A673 (cell line): Measurements from ENCODE around the gene KCNMA1. TPM values are rescaled to one million over a fixed set of nuclear protein-coding genes. Genes with fewer than 3 reads are reported as not detected.

ENCODE experiments used
- BruUV-seq: library from RNA; stranded (reverse); fragments of 400-500 nt; replicated peaks from 2 replicates; lab custom pipeline; 2021; lab: Mats Ljungman, UMichigan
- CTCF ChIA-PET: fragments of 300-600 bp; sonication (Branson Sonifier 250); formaldehyde crosslinking; loops from one replicate; lab custom pipeline; 2022; ENCODE audit warnings: antibody characterized with exemption; lab: Charles Lee
- POLR2A ChIA-PET: fragments of 300-600 bp; sonication (Branson Sonifier 250); formaldehyde crosslinking; loops from one replicate; lab custom pipeline; 2022; ENCODE audit warnings: antibody characterized with exemption; ENCODE audit not compliant: low non-redundant PET; lab: Charles Lee
- DNase-seq: peaks from one replicate; pipeline ENCODE4 v3.0.0-alpha.2; 2015; ENCODE audit warnings: low spot score
- H3K27ac ChIP-seq: fragments of 200-600 bp; sonication (generic); 2 replicates; pipeline ENCODE4 v1.5.1; 2016; ENCODE audit warnings: mixed run types, low read depth, mild to moderate bottlenecking, mixed read lengths, antibody characterized with exemption, low read length; ENCODE audit not compliant: poor library complexity, severe bottlenecking
- H3K27me3 ChIP-seq: fragments of 200-600 bp; sonication (generic); replicated peaks from 2 replicates; pipeline ENCODE4 v1.6.1; 2017; ENCODE audit warnings: mixed run types, low read depth, mild to moderate bottlenecking, mixed read lengths, antibody characterized with exemption, low read length; ENCODE audit not compliant: insufficient read depth, poor library complexity
- H3K36me3 ChIP-seq: fragments of 200-600 bp; sonication (generic); 2 replicates; pipeline ENCODE4 v1.6.1; 2016; ENCODE audit warnings: mixed run types, mild to moderate bottlenecking, mixed read lengths, antibody characterized with exemption, low read length; ENCODE audit not compliant: insufficient read depth, poor library complexity, severe bottlenecking
- H3K4me1 ChIP-seq: fragments of 200-600 bp; sonication (generic); 2 replicates; pipeline ENCODE4 v1.6.1; 2017; ENCODE audit warnings: mixed run types, mild to moderate bottlenecking, mixed read lengths, antibody characterized with exemption, low read length; ENCODE audit not compliant: insufficient read depth, poor library complexity, severe bottlenecking
- H3K4me3 ChIP-seq: fragments of 200-600 bp; sonication (generic); 2 replicates; pipeline ENCODE4 v1.5.1; 2016; ENCODE audit warnings: low read depth, mixed run types, mild to moderate bottlenecking, mixed read lengths, low read length; ENCODE audit not compliant: poor library complexity, severe bottlenecking
- H3K9me3 ChIP-seq: fragments of 200-600 bp; sonication (generic); 2 replicates; pipeline ENCODE4 v1.6.1; 2016; ENCODE audit warnings: mixed run types, low read depth, mild to moderate bottlenecking, mixed read lengths, antibody characterized with exemption, low read length; ENCODE audit not compliant: poor library complexity, severe bottlenecking
- CTCF ChIP-seq: fragments of 300-800, 200-600 bp; sonication (generic); conservative IDR thresholded peaks from 2 replicates; pipeline ENCODE4 v1.5.1; 2017; ENCODE audit warnings: low read depth, mild to moderate bottlenecking, antibody characterized with exemption, low read length, moderate library complexity, mixed read lengths
- EZH2 ChIP-seq: fragments of 200-600 bp; sonication (generic); IDR thresholded peaks from 2 replicates; pipeline ENCODE4 v1.6.1; 2017; ENCODE audit warnings: borderline replicate concordance, low read depth, mild to moderate bottlenecking, mixed read lengths, antibody characterized with exemption, low read length; ENCODE audit not compliant: poor library complexity, severe bottlenecking
- intact Hi-C: fragments of 100-400 bp; cut with micrococcal nuclease; formaldehyde crosslinking; loops from one replicate; pipeline ENCODE4 v1.10.0; 2022; ENCODE audit not compliant: unreplicated experiment
- total RNA-seq: library from RNA; stranded (reverse); gene quantifications from 2 replicates; pipeline ENCODE4 v1.2.3, GENCODE V29; 2021

Gene KCNMA1
- total RNA-seq, 1 experiment from 2014 or later = 0.84 TPM

- no peak for DNase-seq
- no peak overlapping the region for H3K4me3 ChIP-seq
- H3K4me1 ChIP-seq = no peaks in the 10 kb centered on the region
- intact Hi-C loops = no loop called here
- H3K27ac ChIP-seq = no peak overlapping the region
- ChIA-PET POLR2A (no interaction called here), CTCF (no interaction called here)
- TF ChIP-seq CTCF = no peak
- TF ChIP-seq EZH2 = no peak
- H3K27me3 ChIP-seq = no peaks in the 10 kb centered on the region
- BruUV-seq = no TSS peak
- H3K36me3 ChIP-seq = no peaks in the 10 kb centered on the region
- no peaks in the 10 kb centered on the region for H3K9me3 ChIP-seq
Observed at GRCh38 chr10:76937181-76937600, 700.4 kb downstream of the KCNMA1 start.

GRCh38 chr10:76935941-76936613 lies 701.5 kb downstream of the KCNMA1 start:
- H3K9me3 ChIP-seq = no peaks in the 10 kb centered on the region
- ChIA-PET CTCF (no interaction called here), POLR2A (no interaction called here)
- intact Hi-C loops = no loop called here
- no peak overlapping the region for H3K27ac ChIP-seq
- no peak overlapping the region for H3K4me3 ChIP-seq
- no peaks in the 10 kb centered on the region for H3K36me3 ChIP-seq
- no TSS peak for BruUV-seq
- TF ChIP-seq CTCF = no peak
- no peak for TF ChIP-seq EZH2
- no peaks in the 10 kb centered on the region for H3K27me3 ChIP-seq
- DNase-seq = no peak
- no peaks in the 10 kb centered on the region for H3K4me1 ChIP-seq

- no peaks in the 10 kb centered on the region for H3K27me3 ChIP-seq
- no peak for TF ChIP-seq EZH2
- TF ChIP-seq CTCF = no peak
- no peaks in the 10 kb centered on the region for H3K36me3 ChIP-seq
- intact Hi-C loops = no loop called here
- no TSS peak for BruUV-seq
- POLR2A ChIA-PET = no interaction called here
- no peak overlapping the region for H3K27ac ChIP-seq
- no peaks in the 10 kb centered on the region for H3K9me3 ChIP-seq
- H3K4me3 ChIP-seq = no peak overlapping the region
- H3K4me1 ChIP-seq = no peaks in the 10 kb centered on the region
- no peak for DNase-seq
- CTCF ChIA-PET = no interaction called here
Observed at GRCh38 chr10:76928565-76928964, 709.0 kb downstream of the KCNMA1 start.
